Pancreas (tissue), 10 donors: ENCODE data around the gene HOXA6. TPM values are rescaled to one million over a fixed set of nuclear protein-coding genes. Genes with fewer than 3 reads are reported as not detected.
A peak's percentile ranks its signal among the peaks of the same experiment; 100 is the strongest.

Experiments used
- ATAC-seq, 4 donors: fragments of 200-7000 bp; cut with Tn5 transposase; one replicate each; pipeline versions ENCODE4 v1.8.0 to v1.9.1; 2020; ENCODE audit warnings: mild to moderate bottlenecking in 4 of 4, moderate library complexity in 4 of 4
- DNase-seq, 6 donors: peaks; one replicate each; pipeline ENCODE4 v3.0.0-alpha.2; 2020
- FAIRE-seq: peaks from 2 replicates; lab custom pipeline; 2012; peaks lifted over from hg19 to GRCh38; lab: Jason Lieb, UNC
- H3K27ac ChIP-seq, 4 donors: fragments of 200-600 bp; sonication (generic); 1 replicate in 3 of 4; 2 replicates in 1 of 4; pipeline versions ENCODE4 v1.5.0 to v1.8.0; 2020
- H3K27me3 ChIP-seq, 4 donors: fragments of 200-600 bp; one replicate each; pipeline ENCODE4 v1.8.0; 2021
- H3K36me3 ChIP-seq, 3 donors: fragments of 200-600 bp; sonication (generic) in 1 of 3; one replicate each; pipeline versions ENCODE4 v1.5.0 to v1.8.0; 2020 to 2021
- H3K4me1 ChIP-seq, 3 donors: fragments of 200-600 bp; one replicate each; pipeline ENCODE4 v1.8.0; 2021
- H3K4me3 ChIP-seq, 4 donors: fragments of 200-600 bp; sonication (generic) in 2 of 4; one replicate each; pipeline versions ENCODE4 v1.5.0 to v1.8.0; 2020 to 2021
- H3K9me3 ChIP-seq, 4 donors: fragments of 200-600 bp; one replicate each; pipeline ENCODE4 v1.8.0; 2021
- WGBS, 2 donors: extraction: QIAGEN DNeasy Blood & Tissue Kit; methylation state at CpG; one replicate each; pipeline ENCODE4 v1.1.7; 2013; 5-methylcytosine and 5-hydroxymethylcytosine counted together
- intact Hi-C, 3 donors: fragments of 100-400 bp; cut with DNase I; formaldehyde crosslinking; loops; one replicate each; pipeline versions ENCODE4 v1.11.1 to v1.14.2; 2022
- polyA plus RNA-seq, 2 donors: library from polyadenylated mRNA; stranded (reverse); fragments of 200-250 nt; gene quantifications; one replicate each; pipeline ENCODE4 v1.2.3, GENCODE V29; 2013
- total RNA-seq, 6 donors: library from RNA; stranded (reverse); fragmentation: NEBNext Ultra II Directional in 4 of 6; extraction: Animal tissue kit (Norgen Biotek cat#: 25700) in 4 of 6; gene quantifications; one replicate each; pipeline versions ENCODE4 v1.2.1 to v1.2.4, GENCODE V29; 2021 to 2023
- TF ChIP-seq, protein P1 (sequence below), 4 donors: fragments of 200-600 bp; sonication (generic) in 3 of 4; IDR thresholded peaks; one replicate each; pipeline versions ENCODE4 v1.5.0 to v1.8.0; 2021; ENCODE audit warnings: antibody characterized with exemption in 4 of 4
- donor health status: healthy with polysubstance abuse.
- donor health status: DM: no; HTN: no; CAD: no; lungs with moderate emphysema.
- donor health status: DM: no; HTN: no; CAD: no.
- donor health status: control.
- donor health status: control.
- donor health status: Bipolar disorder and iron deficiency.
- donor health status: DM: yes; HTN: yes; CAD: no.
- donor health status: DM: no; HTN: no; CAD: no.
- donor health status: DM: no; HTN: no; CAD: no.
- donor health status: DM: yes; HTN: yes; CAD: no.

Gene HOXA6
- total and polyA plus RNA-seq, 8 donors = 0.12 to 0.34 TPM; not detected in 6

DNA sequence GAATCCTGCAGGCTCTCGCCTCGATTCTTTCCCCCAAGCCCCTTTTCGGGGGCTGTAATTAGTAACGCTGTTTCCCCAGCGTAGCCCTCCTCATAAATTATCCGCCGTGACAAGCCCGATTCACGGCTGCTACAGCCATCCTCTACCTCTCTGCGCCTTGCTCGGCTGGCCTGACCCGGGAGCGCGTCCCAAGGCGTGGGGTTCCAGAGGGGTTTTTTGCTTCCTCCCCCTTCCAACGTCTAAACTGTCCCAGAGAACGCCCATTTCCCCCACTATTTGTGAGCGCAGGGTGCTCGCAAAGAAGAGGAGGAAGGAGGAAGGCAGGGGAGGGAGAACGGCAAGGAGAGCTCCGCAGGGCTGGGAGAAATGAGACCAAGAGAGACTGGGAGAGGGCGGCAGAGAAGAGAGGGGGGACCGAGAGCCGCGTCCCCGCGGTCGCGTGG is 5.0 kb downstream of the HOXA6 start:
- no peak for FAIRE-seq
- H3K36me3 ChIP-seq = no peaks in the 10 kb centered on the region
- intact Hi-C loops = no loop called here
- H3K4me1 ChIP-seq = peaks cover 0 to 4% (median 3%) of the 10 kb centered on the region in 3 donors
- 3 to 11% methylated on average over 29 of the region's 29 CpGs for WGBS, 2 donors
- peaks cover 5 to 87% (median 30%) of the 10 kb centered on the region in 4 donors for H3K27me3 ChIP-seq
- ATAC-seq = peak in 2 of 4 donors; percentile 5 to 12
- DNase-seq = peak in 1 of 6 donors; percentile 25
- H3K4me3 ChIP-seq = peak overlapping the region in 3 of 4 donors; percentile 4 to 36 (median 25)
- H3K9me3 ChIP-seq = no peaks in the 10 kb centered on the region
- TF ChIP-seq, protein P1, sequence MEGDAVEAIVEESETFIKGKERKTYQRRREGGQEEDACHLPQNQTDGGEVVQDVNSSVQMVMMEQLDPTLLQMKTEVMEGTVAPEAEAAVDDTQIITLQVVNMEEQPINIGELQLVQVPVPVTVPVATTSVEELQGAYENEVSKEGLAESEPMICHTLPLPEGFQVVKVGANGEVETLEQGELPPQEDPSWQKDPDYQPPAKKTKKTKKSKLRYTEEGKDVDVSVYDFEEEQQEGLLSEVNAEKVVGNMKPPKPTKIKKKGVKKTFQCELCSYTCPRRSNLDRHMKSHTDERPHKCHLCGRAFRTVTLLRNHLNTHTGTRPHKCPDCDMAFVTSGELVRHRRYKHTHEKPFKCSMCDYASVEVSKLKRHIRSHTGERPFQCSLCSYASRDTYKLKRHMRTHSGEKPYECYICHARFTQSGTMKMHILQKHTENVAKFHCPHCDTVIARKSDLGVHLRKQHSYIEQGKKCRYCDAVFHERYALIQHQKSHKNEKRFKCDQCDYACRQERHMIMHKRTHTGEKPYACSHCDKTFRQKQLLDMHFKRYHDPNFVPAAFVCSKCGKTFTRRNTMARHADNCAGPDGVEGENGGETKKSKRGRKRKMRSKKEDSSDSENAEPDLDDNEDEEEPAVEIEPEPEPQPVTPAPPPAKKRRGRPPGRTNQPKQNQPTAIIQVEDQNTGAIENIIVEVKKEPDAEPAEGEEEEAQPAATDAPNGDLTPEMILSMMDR (IDR thresholded peaks at IDR 0.05) = no peak
- H3K27ac ChIP-seq = peak overlapping the region in 2 of 4 donors; percentile 50 to 66

DNA sequence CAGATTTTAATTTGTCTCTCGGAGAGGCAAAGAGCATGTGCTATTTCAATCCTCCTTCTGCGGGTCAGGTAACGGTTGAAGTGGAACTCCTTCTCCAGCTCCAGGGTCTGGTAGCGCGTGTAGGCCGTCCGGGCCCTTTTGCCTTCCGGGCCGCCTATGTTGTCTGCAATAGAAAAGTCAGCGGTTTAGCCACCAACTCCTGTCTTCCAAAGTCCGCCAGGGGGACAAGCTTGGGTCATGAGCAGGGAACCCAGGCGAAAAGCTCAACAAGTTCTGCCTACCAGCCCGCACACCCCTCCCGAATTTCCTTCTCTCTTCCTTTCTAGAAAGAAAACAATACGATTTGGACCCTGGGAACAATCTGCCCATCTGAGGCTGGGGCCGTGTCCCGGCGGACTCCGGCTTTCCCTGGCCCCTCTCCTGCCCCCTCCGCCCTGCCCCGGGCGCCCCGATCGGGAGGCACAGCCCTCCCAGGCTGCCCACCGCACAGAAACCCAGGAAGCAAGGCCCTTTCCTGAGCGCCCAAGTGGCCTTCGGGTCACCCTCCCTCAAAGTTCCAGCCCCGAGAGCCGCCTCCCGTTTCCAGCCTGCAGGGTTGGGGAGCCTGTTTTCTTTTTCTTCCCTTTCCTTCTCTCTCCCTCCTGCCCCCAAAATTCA is 5.5 kb downstream of the HOXA6 start:
- intact Hi-C loops = no loop called here
- Histone ChIP-seq H3K27me3 (peaks cover 2 to 86% (median 28%) of the 10 kb centered on the region in 4 donors), H3K4me3 (peak overlapping the region in 3 of 4 donors; percentile 4 to 36 (median 25)), H3K9me3 (no peaks in the 10 kb centered on the region), H3K27ac (peak overlapping the region in 2 of 4 donors; percentile 50 to 66), H3K36me3 (no peaks in the 10 kb centered on the region), H3K4me1 (peaks cover 0 to 4% (median 3%) of the 10 kb centered on the region in 3 donors)
- FAIRE-seq = no peak
- ATAC-seq = no peak
- WGBS, 2 donors = 9 to 15% methylated on average over 30 of the region's 30 CpGs
- TF ChIP-seq, protein P1 (IDR thresholded peaks at IDR 0.05) = no peak
- DNase-seq = peak in 2 of 6 donors; percentile 50 to 62

DNA sequence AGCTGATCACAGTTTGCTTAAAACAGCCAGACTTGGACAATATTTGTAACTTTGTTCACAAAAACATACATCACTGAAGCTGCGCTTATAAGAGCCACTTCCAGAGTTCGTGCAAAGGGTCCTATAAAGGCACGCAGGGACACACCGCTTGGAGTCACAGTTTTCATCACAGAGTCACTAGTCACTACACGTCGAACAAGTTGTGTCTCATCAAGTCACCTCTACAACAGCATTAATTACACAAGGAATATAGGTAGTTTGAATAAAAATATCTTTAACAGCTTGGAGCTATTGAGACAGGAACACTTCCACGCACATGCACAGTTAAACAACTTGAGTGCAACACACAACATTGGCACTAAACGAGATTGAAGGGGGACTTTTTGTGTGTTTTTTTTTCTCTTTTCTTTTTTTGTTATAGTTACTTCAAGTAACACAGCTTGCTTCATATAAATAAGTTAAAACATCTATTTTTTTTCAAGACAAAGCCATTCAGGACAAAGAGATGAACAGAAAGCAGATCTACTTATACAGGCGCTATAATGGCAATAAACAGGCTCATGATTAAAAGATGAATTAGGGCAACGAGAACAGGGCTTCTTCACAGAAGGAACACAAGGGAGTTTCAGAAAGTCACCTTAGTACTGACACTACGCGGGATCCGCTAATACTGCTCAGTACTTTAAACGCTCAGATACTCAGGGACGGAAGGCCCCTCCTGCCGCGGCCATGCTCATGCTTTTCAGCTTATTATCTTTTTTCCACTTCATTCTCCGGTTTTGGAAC is 6.2 kb downstream of the HOXA6 start:
- Histone ChIP-seq H3K36me3 (no peaks in the 10 kb centered on the region), H3K4me1 (peaks cover 0 to 4% (median 3%) of the 10 kb centered on the region in 3 donors), H3K9me3 (no peaks in the 10 kb centered on the region), H3K4me3 (no peak overlapping the region), H3K27ac (no peak overlapping the region), H3K27me3 (peaks cover 2 to 84% (median 23%) of the 10 kb centered on the region in 4 donors)
- ATAC-seq = no peak
- WGBS, 2 donors = 23 to 29% methylated on average over 18 of the region's 18 CpGs
- TF ChIP-seq, protein P1 (IDR thresholded peaks at IDR 0.05) = no peak
- no peak for DNase-seq
- intact Hi-C loops = no loop called here
- no peak for FAIRE-seq

DNA sequence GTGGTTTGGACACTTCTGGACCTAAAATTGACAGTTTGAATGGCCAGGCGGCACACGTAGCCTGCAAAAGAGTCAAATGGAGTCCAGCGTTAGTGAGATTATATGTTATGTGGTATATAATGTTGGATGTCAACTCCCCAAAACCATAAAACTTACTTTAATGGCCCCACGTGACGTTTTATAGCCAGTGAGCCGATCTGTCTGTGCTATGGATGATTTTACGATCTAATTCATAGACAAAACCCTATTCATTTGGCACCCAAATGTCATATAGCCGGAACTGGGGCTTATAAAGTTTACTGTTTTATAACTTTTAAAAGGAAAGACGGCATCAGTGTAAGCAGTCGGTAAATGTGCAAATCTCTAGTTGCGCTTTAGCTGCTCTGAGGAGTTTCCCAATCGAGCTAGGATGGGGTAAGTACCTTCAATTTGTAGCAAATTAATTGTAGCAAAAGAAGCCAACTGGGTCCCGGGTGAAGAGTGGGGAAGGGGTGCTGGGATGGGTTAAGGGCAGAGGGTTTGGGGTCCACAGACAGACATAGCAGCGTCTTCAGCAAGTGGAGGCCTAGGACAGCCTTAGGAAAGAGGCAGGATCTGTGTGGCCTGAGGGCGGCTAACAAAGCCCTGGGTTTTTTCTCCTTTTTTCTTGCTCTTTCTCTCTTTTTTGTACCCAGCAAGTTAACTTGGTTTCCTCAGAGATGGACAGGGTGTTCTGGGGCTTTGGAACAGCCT is 7.3 kb downstream of the HOXA6 start:
- FAIRE-seq (no peak), DNase-seq (no peak), ATAC-seq (no peak)
- TF ChIP-seq, protein P1 (IDR thresholded peaks at IDR 0.05) = no peak
- H3K27me3 ChIP-seq = peaks cover 2 to 78% (median 23%) of the 10 kb centered on the region in 4 donors
- no peak overlapping the region for H3K4me3 ChIP-seq
- H3K9me3 ChIP-seq = no peaks in the 10 kb centered on the region
- peaks cover 0 to 4% (median 3%) of the 10 kb centered on the region in 3 donors for H3K4me1 ChIP-seq
- intact Hi-C loops = no loop called here
- peak overlapping the region in 1 of 4 donors; percentile 8 for H3K27ac ChIP-seq
- no peaks in the 10 kb centered on the region for H3K36me3 ChIP-seq
- whole genome bisulfite sequencing, 2 donors = 23 to 28% methylated on average over 15 of the region's 15 CpGs
